NCI-H510A treated with DMSO at 0.1 percent for 48 hours (cell line): ENCODE data around the gene GLIS2.
"Not testable (repeated sequence)": the region's sequence is repeated elsewhere in the genome, so short reads cannot be mapped to it uniquely, and the experiment has no call there.

Experiments used
- DNase-seq: peaks from one replicate; lab custom pipeline; 2025; lab: John Stamatoyannopoulos, UW

The GLIS2 gene

GRCh38 chr16:4336701-4337539, 21.1 kb downstream of the GLIS2 start:
- DNase-seq, result no peak

GRCh38 chr16:4337540-4338088, 21.7 kb downstream of the GLIS2 start:
- DNase-seq, result no peak

DNA sequence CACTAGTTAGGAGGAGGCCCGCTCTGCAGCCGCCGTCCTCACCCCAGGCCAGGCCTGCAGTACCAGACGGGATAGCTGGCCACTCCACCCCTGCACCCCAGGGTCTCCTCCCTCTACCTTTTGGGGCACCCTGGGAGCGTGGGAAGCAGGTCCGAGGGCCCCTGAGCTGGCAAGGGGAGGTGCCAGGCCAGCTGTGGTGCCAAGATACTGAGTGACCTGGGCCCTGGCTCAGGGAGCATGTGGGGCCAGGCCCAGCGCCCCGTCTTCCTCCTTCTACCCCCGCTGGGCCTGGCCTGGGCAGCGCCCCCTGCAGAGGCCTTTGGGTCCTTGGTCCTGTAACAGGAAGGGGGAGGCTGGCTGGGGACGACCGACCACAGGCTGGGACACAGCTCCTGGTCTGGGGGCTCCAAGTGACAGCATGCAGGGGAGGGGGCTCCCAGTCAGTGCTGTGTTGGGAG, 22.3 kb downstream of the GLIS2 start:
- DNase-seq, result no peak

DNA sequence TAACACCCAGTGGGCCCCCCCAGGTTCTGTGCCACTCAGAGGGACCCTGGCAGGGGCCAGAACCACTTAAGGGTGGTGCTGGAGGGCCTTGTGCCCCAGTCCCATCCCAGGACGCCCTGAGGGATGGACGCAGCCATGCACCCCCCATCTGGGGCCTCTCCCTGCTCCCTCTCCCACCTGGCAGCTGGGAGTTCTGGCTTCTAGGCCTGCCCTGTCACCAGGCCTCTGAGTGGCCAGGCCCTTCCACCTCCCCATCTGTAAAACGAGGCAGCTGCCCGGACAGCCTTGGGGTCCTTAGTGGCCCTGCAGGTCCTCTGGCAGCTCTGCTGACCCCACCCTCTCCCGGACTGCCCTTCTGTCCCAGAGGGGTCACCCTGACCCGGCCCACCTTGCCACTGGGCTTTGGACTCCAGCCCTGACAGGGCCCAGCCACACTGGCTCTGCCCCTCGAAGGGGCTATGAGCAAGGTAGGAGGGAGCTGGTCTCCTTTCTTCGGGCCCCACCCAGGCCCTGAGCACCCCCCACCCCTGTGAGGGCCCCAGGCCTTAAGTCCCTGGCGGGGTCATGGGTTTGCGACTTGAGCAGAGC, 22.9 kb downstream of the GLIS2 start:
- DNase-seq, result no peak

GRCh38 chr16:4339455-4339854, 23.6 kb downstream of the GLIS2 start:
- no peak for DNase-seq

DNA sequence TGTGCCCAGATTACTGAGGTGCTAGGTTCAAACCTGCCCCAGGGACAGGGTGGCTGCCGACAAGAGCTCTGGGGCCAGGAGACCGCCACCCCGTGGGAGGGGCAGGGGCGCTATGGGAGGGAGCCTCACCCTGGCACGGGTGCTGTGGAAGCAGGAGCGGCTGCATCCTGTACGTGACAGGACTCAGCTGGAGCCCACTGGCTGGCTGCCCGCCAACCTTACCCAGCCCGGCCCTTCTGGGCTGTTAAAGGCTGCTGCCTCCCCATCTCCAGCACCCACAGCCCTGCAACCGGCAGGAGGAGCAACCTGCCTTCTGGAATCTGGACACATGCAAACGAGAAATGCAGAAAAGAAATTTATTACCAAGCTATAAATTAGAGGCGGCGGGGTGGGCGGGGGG, 24.0 kb downstream of the GLIS2 start:
- peak; percentile 3 for DNase-seq

DNA sequence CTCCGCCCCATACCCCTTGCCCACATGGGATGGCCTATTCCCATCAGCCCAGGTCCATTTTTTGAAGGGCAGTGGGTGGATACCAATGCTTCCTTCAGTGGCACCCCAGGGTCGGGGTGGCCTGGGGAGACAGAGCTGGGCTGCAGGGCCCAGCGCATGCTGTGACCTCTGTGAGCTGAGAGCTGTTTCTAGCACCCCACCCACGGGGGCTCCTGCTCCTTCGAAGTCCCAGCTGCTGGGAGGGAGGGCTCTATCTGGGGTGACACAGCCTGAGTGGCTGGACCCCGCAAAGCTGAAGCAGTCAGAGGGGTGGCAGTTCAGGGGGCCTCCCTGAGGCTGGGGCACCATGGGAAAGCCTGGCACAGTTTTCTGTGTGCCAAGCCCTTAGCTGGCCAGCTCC, 24.6 kb downstream of the GLIS2 start:
- DNase-seq, result no peak

- no peak for DNase-seq
These were observed 25.4 kb downstream of the GLIS2 start for GRCh38 chr16:4341250-4341649.

DNA sequence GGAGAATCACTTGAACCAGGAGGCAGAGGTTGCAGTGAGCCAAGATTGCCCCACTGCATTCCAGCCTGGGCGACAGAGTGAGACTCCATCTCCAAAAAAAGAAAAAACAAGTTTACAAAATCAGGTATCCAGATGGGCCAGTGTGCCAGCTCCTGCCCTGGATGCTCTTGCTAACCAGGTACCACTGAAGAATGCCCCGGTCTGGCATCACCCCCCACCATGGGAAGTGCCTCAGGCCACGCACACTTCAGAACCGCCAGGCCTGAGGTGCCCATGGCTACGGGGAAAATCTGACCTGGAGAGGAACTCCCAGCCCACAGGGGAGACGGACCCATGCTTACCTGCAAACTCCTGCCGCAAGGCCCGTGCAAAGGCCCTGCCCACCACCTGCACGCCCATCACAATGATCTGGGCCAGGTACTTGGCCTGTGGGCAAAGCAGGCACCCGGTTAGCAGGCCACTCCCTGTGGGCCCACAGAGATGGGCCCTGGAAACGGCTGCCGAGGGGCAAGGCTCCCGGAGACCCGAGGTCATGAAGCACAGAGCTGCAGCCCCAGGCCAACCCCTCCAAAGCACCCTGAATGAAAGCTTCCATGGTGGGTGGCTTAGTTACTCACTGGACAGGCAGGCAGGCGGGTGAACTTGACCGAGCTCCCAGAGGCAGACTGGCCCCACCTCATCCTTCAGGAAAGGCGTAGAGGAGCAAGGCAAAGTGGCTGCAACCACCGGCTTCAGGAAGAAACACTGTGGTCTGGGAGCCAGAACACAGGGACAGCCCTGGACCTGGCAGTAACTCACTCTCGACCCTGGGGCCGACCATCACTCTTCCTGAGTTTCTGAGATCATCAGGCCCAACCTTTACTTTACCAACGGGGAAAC, 27.2 kb downstream of the GLIS2 start:
- DNase-seq, result no peak

- not testable (repeated sequence) for DNase-seq
These were observed 28.6 kb downstream of the GLIS2 start for GRCh38 chr16:4344300-4344982.

GRCh38 chr16:4344983-4345835, 29.3 kb downstream of the GLIS2 start:
- DNase-seq, result peak; percentile 82

DNA sequence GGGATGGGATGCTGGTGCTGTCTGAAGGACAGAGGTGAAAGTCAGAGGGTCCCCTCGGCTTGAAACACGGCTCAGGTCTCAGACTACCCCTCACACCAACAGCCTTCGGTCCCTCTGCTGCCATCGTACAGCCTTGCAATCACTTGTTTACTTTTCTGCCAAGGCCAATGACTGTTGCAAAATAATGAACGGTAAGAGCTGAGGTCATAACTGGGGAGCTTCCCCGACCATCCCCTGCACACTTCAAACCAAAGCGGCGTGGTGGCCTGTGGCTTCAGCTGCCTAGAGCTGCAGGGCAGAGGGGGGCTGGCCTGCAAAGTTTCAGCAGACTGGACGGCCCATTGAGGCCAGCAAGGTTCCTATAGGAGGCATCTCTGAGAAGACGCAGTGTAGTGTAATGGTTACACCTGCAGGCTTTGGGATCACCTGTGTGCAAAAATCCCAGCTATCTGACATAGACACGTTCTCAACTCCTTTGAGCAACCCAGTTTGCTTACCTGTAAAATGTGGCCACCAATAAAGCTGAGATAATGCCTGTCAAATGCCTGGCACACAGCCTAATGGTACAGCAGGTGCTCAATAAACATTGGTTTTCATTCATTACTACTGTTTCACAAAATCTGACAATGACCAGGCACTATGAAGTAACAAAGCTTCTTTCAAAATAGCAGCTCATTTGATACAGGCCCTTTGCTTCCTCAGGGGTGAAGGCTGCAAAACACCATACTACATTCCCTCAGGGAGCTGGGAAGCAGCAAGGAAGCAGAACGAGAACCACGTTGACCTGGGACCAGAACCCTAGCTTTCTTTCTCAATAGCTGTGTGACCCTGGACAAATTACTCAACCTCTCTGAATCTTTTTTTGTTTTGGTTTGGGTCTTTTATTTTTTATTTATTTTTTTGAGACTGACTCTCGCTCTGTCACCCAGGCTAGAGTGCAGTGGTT, 30.2 kb downstream of the GLIS2 start:
- peak; percentile 48 for DNase-seq

- DNase-seq, result no peak
These were observed 31.1 kb downstream of the GLIS2 start for GRCh38 chr16:4347010-4347409.

DNA sequence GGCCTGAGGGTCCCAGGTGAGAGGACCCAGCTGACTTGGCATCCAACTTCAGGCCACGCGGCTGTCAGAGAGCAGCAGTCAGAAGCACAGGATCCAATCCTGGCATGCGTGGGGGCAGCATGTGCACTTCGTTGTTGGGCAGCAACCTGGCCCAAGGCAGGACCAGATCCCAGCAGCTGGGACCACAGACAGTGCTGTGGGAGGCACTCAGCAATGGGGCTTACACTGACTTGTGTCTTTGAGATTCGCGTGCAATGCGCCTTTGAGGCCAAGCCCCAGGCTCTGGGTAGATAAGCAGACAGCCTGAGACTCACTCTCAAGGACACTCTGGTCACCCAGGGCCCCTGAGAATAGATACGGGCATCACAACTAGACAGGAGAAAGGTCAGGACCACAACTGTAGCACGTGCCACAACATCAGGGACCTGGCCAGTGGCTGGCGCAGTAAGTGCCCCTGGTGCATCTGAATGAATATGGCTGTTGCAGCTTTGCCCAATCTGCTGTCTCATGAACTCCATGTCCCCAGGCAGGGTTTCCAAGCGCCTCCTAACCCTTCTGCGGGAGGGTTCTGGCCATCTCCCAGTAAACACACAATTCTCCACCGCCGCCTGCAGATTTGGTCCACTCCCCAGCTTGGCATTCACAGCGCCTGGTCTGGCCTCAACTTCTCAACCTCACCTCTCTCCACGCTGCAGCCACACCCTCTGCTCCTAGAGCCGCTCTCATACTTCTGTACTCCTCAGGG, 32.1 kb downstream of the GLIS2 start:
- no peak for DNase-seq

DNA sequence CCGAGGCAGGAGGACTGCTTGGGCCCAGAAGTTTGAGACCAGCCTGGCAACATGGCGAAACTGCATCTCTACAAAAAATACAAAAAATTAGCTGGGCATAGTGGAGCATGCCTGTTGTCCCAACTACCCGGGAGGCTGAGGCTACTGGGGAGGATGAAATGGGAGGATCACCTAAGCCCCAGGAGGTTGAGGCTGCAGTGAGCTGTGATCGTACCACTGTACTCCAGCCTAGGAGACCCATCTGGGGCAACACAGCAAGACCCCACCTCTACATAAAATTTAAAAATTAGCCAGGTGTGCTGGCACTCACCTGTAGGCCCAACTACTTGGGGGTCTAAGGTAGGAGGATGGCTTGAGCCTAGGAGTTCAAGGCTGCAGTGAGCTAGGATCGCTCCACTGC, 33.5 kb downstream of the GLIS2 start:
- DNase-seq, result no peak

GRCh38 chr16:4350365-4350786, 34.5 kb downstream of the GLIS2 start:
- no peak for DNase-seq

DNA sequence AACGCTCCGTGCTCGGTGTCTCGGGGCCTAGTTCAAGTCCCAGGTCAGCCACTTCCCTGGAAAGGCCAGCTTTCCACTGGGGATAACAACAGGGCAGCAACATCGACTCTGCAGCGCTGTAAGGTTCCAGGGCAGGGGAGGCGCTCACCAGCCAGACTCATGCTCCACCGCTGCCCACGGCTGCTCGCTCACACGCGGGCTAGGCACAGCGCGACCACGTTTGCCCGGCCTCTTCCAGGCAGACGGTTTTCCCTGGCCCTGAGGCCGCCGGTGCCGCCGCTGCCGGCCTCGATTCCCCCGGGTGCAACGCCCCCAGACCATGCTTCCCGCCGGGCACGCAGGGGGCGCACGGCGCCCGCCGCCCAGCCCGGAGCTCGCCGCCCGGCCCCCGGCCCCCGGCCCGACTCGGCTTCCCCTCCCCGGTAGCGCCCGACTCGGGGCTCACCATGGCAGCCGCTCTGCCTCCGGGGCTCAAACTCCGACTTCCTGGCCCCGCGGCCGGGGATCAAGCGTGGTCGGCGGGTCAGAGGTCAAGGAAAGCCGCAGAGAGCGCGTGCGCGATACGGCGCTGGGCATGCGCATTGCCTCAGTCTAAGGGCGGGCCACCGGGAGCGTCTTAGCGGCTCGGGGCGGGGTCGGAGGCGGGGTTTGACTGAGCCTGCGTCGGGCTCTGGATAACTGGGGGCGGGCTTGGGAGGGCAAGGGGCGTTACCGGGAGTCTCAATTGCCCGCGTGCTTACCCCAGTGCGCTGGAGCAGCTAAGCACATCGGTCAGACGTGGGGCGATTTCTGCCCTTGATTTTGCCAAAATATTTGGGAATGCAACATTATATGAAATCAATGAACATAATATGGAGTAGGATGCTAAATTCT, 35.2 kb downstream of the GLIS2 start, which contains the start of gene PAM16:
TSS of gene PAM16 (minus strand) at position 535 of the 873 bp plus-strand sequence. CDS start at position 448, 87 bp downstream.
- peak; percentile 89 for DNase-seq

- no peak for DNase-seq
These were observed 36.0 kb downstream of the GLIS2 start for GRCh38 chr16:4351880-4352279.
